Measurements from ENCODE around the gene PSMG2. TPM values are rescaled to one million over a fixed set of nuclear protein-coding genes. Genes with fewer than 3 reads are reported as not detected.

The PSMG2 gene
- total RNA-seq, 4 donors from 2014 or later, result 41.6 to 89.9 (median 71.2) TPM

- TF ChIP-seq, protein P1, sequence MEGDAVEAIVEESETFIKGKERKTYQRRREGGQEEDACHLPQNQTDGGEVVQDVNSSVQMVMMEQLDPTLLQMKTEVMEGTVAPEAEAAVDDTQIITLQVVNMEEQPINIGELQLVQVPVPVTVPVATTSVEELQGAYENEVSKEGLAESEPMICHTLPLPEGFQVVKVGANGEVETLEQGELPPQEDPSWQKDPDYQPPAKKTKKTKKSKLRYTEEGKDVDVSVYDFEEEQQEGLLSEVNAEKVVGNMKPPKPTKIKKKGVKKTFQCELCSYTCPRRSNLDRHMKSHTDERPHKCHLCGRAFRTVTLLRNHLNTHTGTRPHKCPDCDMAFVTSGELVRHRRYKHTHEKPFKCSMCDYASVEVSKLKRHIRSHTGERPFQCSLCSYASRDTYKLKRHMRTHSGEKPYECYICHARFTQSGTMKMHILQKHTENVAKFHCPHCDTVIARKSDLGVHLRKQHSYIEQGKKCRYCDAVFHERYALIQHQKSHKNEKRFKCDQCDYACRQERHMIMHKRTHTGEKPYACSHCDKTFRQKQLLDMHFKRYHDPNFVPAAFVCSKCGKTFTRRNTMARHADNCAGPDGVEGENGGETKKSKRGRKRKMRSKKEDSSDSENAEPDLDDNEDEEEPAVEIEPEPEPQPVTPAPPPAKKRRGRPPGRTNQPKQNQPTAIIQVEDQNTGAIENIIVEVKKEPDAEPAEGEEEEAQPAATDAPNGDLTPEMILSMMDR (IDR thresholded peaks at IDR 0.05), result peak in 1 of 6 experiments; percentile 6
- TF ChIP-seq POLR2A (IDR thresholded peaks at IDR 0.05), result peak in 2 of 4 donors; percentile 44 to 48
- WGBS, 2 donors, result 0% methylated on average over 2 of the region's 112 CpGs; no CpG with 5 or more reads in 1 of the 2 donors
- Histone ChIP-seq H3K36me3 (peaks cover 0 to 10% (median 0%) of the 10 kb centered on the region in 3 donors), H3K4me3 (peak within 1 kb of the TSS; percentile 56 to 96 (median 89)), H3K4me1 (peaks cover 0 to 42% (median 15%) of the 10 kb centered on the region in 3 donors), H3K27me3 (no peaks in the 10 kb centered on the region), H3K27ac (peak within 1 kb of the TSS; percentile 83 to 97 (median 90)), H3K9me3 (no peaks in the 10 kb centered on the region)
- intact Hi-C loops (cut with DNase I), result loop anchor here (5.0 kb wide), 1 partner anchor 266 kb away; no protein-coding TSS in a partner anchor
- DNase-seq, result no peak
Measured at GRCh38 chr18:12657684-12658425, 45.0 kb upstream of the PSMG2 start, which contains the start of gene SPIRE1. Gene SPIRE1, minus strand, starts transcription at chr18:12658107. Its CDS starts 241 bp downstream, at chr18:12657866.

DNA sequence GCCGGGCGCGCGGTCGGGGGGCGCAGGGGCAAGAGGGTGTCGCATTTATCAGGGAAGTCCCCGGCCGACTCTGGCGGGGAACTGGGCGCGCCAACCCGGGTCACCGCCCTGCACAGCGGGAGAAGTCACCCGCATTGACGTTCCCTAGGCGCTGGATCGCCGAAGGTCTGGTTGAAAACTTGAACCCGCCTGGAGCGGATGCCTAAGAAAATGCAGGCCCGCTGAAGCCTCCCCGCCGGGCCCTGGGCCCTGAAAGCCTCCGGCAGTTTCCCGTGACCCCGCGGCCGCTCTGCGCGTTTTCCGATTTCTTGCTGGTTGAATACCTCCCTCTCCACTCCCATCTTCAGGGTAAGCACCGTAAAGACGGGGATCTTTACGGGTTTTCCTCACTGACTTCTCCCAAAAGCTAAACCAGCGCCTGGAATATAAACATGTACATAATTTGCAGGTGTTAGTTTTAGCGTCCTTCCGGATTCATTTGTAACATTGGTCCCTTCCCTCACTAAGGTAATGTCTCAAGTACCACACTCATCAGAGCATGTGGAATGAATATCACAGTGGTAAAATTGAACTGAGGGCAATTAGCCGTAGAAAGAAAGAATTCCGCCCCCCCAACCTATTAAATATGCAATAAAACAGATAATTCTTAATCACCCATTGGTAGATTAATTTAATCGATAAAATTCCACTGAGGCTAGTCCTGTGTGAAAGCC lies 44.3 kb upstream of the PSMG2 start:
- H3K27me3 ChIP-seq, result no peaks in the 10 kb centered on the region
- no peaks in the 10 kb centered on the region for H3K9me3 ChIP-seq
- DNase-seq, result no peak
- 25 to 39% methylated on average over 12 to 17 of the region's 42 CpGs for WGBS, 2 donors
- no peak for TF ChIP-seq POLR2A (IDR thresholded peaks at IDR 0.05)
- TF ChIP-seq, protein P1 (IDR thresholded peaks at IDR 0.05), result no peak
- H3K4me3 ChIP-seq, result peak overlapping the region; percentile 56 to 96 (median 89)
- peak overlapping the region; percentile 83 to 97 (median 90) for H3K27ac ChIP-seq
- intact Hi-C loops (cut with DNase I), result loop anchor here (5.0 kb wide), 1 partner anchor 266 kb away; no protein-coding TSS in a partner anchor
- H3K36me3 ChIP-seq, result peaks cover 0 to 10% (median 0%) of the 10 kb centered on the region in 3 donors
- H3K4me1 ChIP-seq, result peaks cover 0 to 35% (median 15%) of the 10 kb centered on the region in 3 donors

GRCh38 chr18:12659904-12660605 lies 42.8 kb upstream of the PSMG2 start:
- no peak for TF ChIP-seq POLR2A (IDR thresholded peaks at IDR 0.05)
- TF ChIP-seq, protein P1 (IDR thresholded peaks at IDR 0.05), result peak; percentile 61 to 95 (median 90)
- no peak for DNase-seq
- H3K4me1 ChIP-seq, result peaks cover 0 to 33% (median 15%) of the 10 kb centered on the region in 3 donors
- H3K9me3 ChIP-seq, result no peaks in the 10 kb centered on the region
- no peaks in the 10 kb centered on the region for H3K27me3 ChIP-seq
- H3K4me3 ChIP-seq, result no peak overlapping the region
- WGBS, 2 donors, result 80% methylated on average over 9 of the region's 9 CpGs
- peaks cover 0 to 10% (median 0%) of the 10 kb centered on the region in 3 donors for H3K36me3 ChIP-seq
- no peak overlapping the region for H3K27ac ChIP-seq
- intact Hi-C loops (cut with DNase I), result loop anchor here (5.0 kb wide), 1 partner anchor 268 kb away; no protein-coding TSS in a partner anchor

GRCh38 chr18:12668041-12668440 lies 34.8 kb upstream of the PSMG2 start:
- no peak overlapping the region for H3K4me3 ChIP-seq
- TF ChIP-seq, protein P1 (IDR thresholded peaks at IDR 0.05), result no peak
- TF ChIP-seq POLR2A (IDR thresholded peaks at IDR 0.05), result no peak
- no peaks in the 10 kb centered on the region for H3K4me1 ChIP-seq
- intact Hi-C loops (cut with DNase I), result no loop called here
- DNase-seq, result no peak
- H3K27me3 ChIP-seq, result no peaks in the 10 kb centered on the region
- 58 to 83% methylated on average over 2 to 4 of the region's 5 CpGs for WGBS, 2 donors
- H3K36me3 ChIP-seq, result peaks cover 0 to 31% (median 0%) of the 10 kb centered on the region in 3 donors
- H3K9me3 ChIP-seq, result no peaks in the 10 kb centered on the region
- H3K27ac ChIP-seq, result no peak overlapping the region

Data from esophagus squamous epithelium (tissue), 5 donors.